ENCODE data around the gene LACTBL1. TPM values are rescaled to one million over a fixed set of nuclear protein-coding genes. Genes with fewer than 3 reads are reported as not detected.

The LACTBL1 gene
- total and polyA plus RNA-seq, 2 of the 8 experiments (the other 6 are each of a cell fraction or from before 2014, with no cell fraction given), result not detected

DNA sequence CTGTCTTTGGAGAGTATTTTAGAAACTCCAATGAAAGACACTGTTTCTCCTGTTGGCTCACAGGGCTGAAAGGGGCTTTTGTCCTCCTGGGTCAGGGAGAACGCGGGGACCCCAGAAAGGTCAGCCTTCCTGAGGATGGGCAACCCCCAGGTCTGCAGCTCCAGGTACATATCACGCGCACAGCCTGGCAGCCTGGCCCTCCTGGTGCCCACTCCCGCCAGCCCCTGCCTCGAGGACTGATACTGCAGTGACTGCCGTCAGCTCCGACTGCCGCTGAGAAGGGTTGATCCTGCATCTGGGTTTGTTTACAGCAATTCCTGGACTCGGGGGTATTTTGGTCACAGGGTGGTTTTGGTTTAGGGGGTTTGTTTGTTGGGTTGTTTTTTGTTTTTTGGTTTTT, 58.5 kb downstream of the LACTBL1 start:
- Histone ChIP-seq H3K27me3 (replicated peaks in 1 of 4; ENCODE audit: control insufficient read depth in 3 of 4, extremely low read depth in 1 of 4, insufficient read depth in 3 of 4, low read length in 3 of 4) (no peaks in the 10 kb centered on the region), H3K9ac (replicated peaks in 1 of 4; ENCODE audit: extremely low read depth in 1 of 4, low read depth in 3 of 4, low read length in 3 of 4) (no peak overlapping the region), H2BK20ac (ENCODE audit: low read length) (no peak overlapping the region), H3K4me2 (ENCODE audit: insufficient read depth in 1 of 2, low read depth in 2 of 2, low read length in 2 of 2) (no peak overlapping the region), H3K4me3 (ENCODE audit: extremely low read depth in 1 of 4, insufficient read depth in 2 of 4, low read depth in 3 of 4, low read length in 4 of 4) (no peak overlapping the region), H3K56ac (replicated peaks; ENCODE audit: insufficient read length, low read depth, low read length) (no peak overlapping the region), H4K8ac (ENCODE audit: extremely low read depth, insufficient read depth, low read length) (no peak overlapping the region), H3K23me2 (ENCODE audit: low read depth, low read length) (no peaks in the 10 kb centered on the region), H4K5ac (ENCODE audit: insufficient read length, low read depth, low read length) (no peak overlapping the region), H3K79me2 (ENCODE audit: control insufficient read depth in 1 of 2, insufficient read depth in 2 of 2, low read length in 2 of 2) (no peaks in the 10 kb centered on the region), H3K79me1 (ENCODE audit: low read depth, low read length) (0 out of 2 replicates have a peak, but pooled peaks cover 2% of the 10 kb centered on the region), H3K4me1 (replicated peaks in 1 of 4; ENCODE audit: control insufficient read depth in 3 of 4, insufficient read depth in 4 of 4, low read length in 3 of 4) (no peaks in the 10 kb centered on the region), H2BK5ac (ENCODE audit: low read depth, low read length) (no peak overlapping the region), H4K20me1 (replicated peaks in 1 of 2; ENCODE audit: control insufficient read depth in 1 of 2, insufficient read depth in 2 of 2, low read length in 2 of 2) (peaks cover 2 to 3% of the 10 kb centered on the region in 2 experiments), H2BK12ac (ENCODE audit: low read depth, low read length) (no peak overlapping the region), H2BK15ac (ENCODE audit: low read length) (no peak overlapping the region), H3K4ac (replicated peaks; ENCODE audit: insufficient read length, low read depth, low read length) (no peak overlapping the region), H3K9me3 (ENCODE audit: insufficient read depth in 2 of 2, low read depth in 1 of 2, low read length in 1 of 2) (no peaks in the 10 kb centered on the region), H3K23ac (ENCODE audit: insufficient read length) (no peak overlapping the region), H3K27ac (ENCODE audit: low read depth, low read length) (no peak overlapping the region), H2AK5ac (ENCODE audit: low read depth, low read length) (no peak overlapping the region), H3K18ac (ENCODE audit: extremely low read depth, low read length) (no peak overlapping the region), H3K36me3 (ENCODE audit: control insufficient read depth in 2 of 4, insufficient read depth in 4 of 4, low read length in 3 of 4) (peaks cover 0 to 6% (median 0%) of the 10 kb centered on the region in 4 experiments; a peak in 1 of 8 replicates), H2BK120ac (replicated peaks; ENCODE audit: low read depth, low read length) (no peak overlapping the region), H2AFZ (ENCODE audit: low read length) (no peak overlapping the region), H4K91ac (replicated peaks; ENCODE audit: insufficient read length, low read length) (no peak overlapping the region), H3K14ac (ENCODE audit: insufficient read length) (no peak overlapping the region)
- FAIRE-seq, result no peak
- ChIA-PET POLR2A (ENCODE audit: partially characterized antibody) (no interaction called here), CTCF (ENCODE audit: partially characterized antibody) (interaction anchor here (0.6 to 2.3 kb wide), 2 partner anchors 62 to 211 kb away, joined by 4 to 8 read pairs; no protein-coding TSS in a partner anchor)
- 90% methylated on average over 10 of the region's 10 CpGs; no CpG with 5 or more reads in 1 of the 2 experiments for WGBS, 2 experiments (ENCODE audit: extremely low coverage in 1 of 2, insufficient coverage in 1 of 2, insufficient read length in 1 of 2, insufficient replicate concordance in 2 of 2, low coverage in 1 of 2, low lambda C conversion rate in 2 of 2, missing lambda C conversion rate in 1 of 2)
- TF ChIP-seq RAD21 (IDR thresholded peaks at IDR 0.05 in 1 of 2, conservative IDR thresholded peaks at IDR 0.05 in 1 of 2; ENCODE audit: low read depth in 2 of 2, low read length in 2 of 2), result no peak
- TF ChIP-seq BCL11A (IDR thresholded peaks at IDR 0.05; ENCODE audit: low read depth in 2 of 2, low read length in 2 of 2), result no peak
- no peak for TF ChIP-seq TCF12 (IDR thresholded peaks at IDR 0.05; ENCODE audit: low read depth, low read length)
- TF ChIP-seq GABPA (IDR thresholded peaks at IDR 0.05; ENCODE audit: borderline replicate concordance, insufficient read depth, low read length), result no peak
- TF ChIP-seq, protein P1, sequence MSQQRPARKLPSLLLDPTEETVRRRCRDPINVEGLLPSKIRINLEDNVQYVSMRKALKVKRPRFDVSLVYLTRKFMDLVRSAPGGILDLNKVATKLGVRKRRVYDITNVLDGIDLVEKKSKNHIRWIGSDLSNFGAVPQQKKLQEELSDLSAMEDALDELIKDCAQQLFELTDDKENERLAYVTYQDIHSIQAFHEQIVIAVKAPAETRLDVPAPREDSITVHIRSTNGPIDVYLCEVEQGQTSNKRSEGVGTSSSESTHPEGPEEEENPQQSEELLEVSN (IDR thresholded peaks at IDR 0.05), result no peak
- TF ChIP-seq RNF2 (IDR thresholded peaks at IDR 0.05; ENCODE audit: borderline replicate concordance, low read depth, low read length, missing control alignments, poor library complexity, severe bottlenecking), result no peak
- TF ChIP-seq SRF (IDR thresholded peaks at IDR 0.05; ENCODE audit: low read depth, low read length), result no peak
- no peak for DNase-seq (ENCODE audit: low read depth in 1 of 2, low spot score in 2 of 2)

All from H1 (cell line).